Muscle of leg (tissue), 11 donors: Measurements from ENCODE around the gene ATG13. TPM values are rescaled to one million over a fixed set of nuclear protein-coding genes. Genes with fewer than 3 reads are reported as not detected.

Source experiments
- DNase-seq: peaks from one replicate; pipeline ENCODE4 v3.0.0; 2013
- H3K27ac ChIP-seq: one replicate; pipeline ENCODE4 v1.5.1; 2013; ENCODE audit warnings: mild to moderate bottlenecking, low read length, control low read depth
- H3K27me3 ChIP-seq: one replicate; pipeline ENCODE4 v1.6.1; 2013; ENCODE audit warnings: low read length; ENCODE audit not compliant: control insufficient read depth, insufficient read depth
- H3K36me3 ChIP-seq: one replicate; pipeline ENCODE4 v1.6.1; 2013; ENCODE audit warnings: low read length; ENCODE audit not compliant: control insufficient read depth, insufficient read depth
- H3K4me1 ChIP-seq: one replicate; pipeline ENCODE4 v1.6.1; 2013; ENCODE audit warnings: low read length; ENCODE audit not compliant: control insufficient read depth, insufficient read depth
- H3K4me3 ChIP-seq: one replicate; pipeline ENCODE4 v1.5.1; 2013; ENCODE audit warnings: low read length, control low read depth
- H3K9me3 ChIP-seq: replicated peaks from 2 replicates; pipeline ENCODE4 v1.6.1; 2013; ENCODE audit warnings: low read depth, low read length; ENCODE audit not compliant: control insufficient read depth
- WGBS: methylation state at CpG from one replicate; pipeline ENCODE4 v1.1.5; 2013; ENCODE audit warnings: missing lambda C conversion rate; ENCODE audit not compliant: insufficient coverage; 5-methylcytosine and 5-hydroxymethylcytosine counted together
- polyA plus RNA-seq, 8 donors: library from polyadenylated mRNA; unstranded; fragments of 120-200 nt; gene quantifications; one replicate each; pipeline versions ENCODE4 v1.2.1 to v1.2.3, GENCODE V29; 2013; ENCODE audit warnings: inconsistent platforms in 1 of 8, low replicate concordance in 1 of 8; ENCODE audit not compliant: insufficient read length in 8 of 8, insufficient read depth in 1 of 8
- total RNA-seq: library from RNA; stranded (reverse); fragments of 120-200 nt; gene quantifications from one replicate; pipeline ENCODE4 v1.2.4, GENCODE V29; 2013

The ATG13 gene
- total and polyA plus RNA-seq, 9 donors = 20.3 to 38.6 (median 34.5) TPM

- Histone ChIP-seq H3K4me1 (no peaks in the 10 kb centered on the region), H3K27me3 (no peaks in the 10 kb centered on the region), H3K27ac (no peak overlapping the region), H3K36me3 (peaks cover 6% of the 10 kb centered on the region), H3K9me3 (no peaks in the 10 kb centered on the region), H3K4me3 (no peak overlapping the region)
- WGBS = 91% methylated on average over 13 of the region's 15 CpGs
- no peak for DNase-seq
These were observed 13.5 kb upstream of the ATG13 start for GRCh38 chr11:46603704-46604308.

- no peak overlapping the region for H3K4me3 ChIP-seq
- DNase-seq = no peak
- peaks cover 6% of the 10 kb centered on the region for H3K36me3 ChIP-seq
- H3K27me3 ChIP-seq = no peaks in the 10 kb centered on the region
- no peaks in the 10 kb centered on the region for H3K4me1 ChIP-seq
- no peaks in the 10 kb centered on the region for H3K9me3 ChIP-seq
- no CpG with 5 or more reads among the region's 1 CpG for WGBS
- H3K27ac ChIP-seq = no peak overlapping the region
These were observed 12.6 kb upstream of the ATG13 start for GRCh38 chr11:46604796-46605195.

GRCh38 chr11:46607516-46607915, 9.8 kb upstream of the ATG13 start:
- H3K27me3 ChIP-seq = no peaks in the 10 kb centered on the region
- no CpG with 5 or more reads among the region's 1 CpG for WGBS
- DNase-seq = no peak

DNA sequence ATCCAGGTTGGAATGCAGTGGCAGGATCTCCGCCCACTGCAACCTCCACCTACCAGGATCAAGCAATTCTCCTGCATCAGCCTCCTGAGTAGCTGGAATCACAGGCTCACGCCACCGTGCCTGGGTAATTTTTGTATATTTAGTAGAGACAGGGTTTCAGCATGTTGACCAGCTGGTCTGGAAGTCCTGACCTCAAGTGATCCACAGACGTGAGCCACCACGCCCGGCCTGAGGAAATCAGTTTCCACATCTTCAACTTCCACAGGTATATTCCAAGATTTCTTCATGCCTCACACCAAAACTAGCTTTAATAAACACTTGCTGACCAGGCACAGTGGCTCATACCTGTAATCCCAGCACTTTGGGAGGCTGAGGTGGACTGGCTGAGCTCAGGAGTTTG, 8.0 kb upstream of the ATG13 start:
- DNase-seq = no peak
- WGBS = 87% methylated on average over 3 of the region's 6 CpGs
- H3K27ac ChIP-seq = no peak overlapping the region
- no peaks in the 10 kb centered on the region for H3K4me1 ChIP-seq
- no peaks in the 10 kb centered on the region for H3K9me3 ChIP-seq
- no peak overlapping the region for H3K4me3 ChIP-seq
- no peaks in the 10 kb centered on the region for H3K27me3 ChIP-seq
- no peaks in the 10 kb centered on the region for H3K36me3 ChIP-seq

More at GRCh38 chr11:46607516-46607915, 9.8 kb upstream of the ATG13 start:
- Histone ChIP-seq H3K4me1 (no peaks in the 10 kb centered on the region), H3K4me3 (no peak overlapping the region), H3K9me3 (no peaks in the 10 kb centered on the region), H3K36me3 (peaks cover 6% of the 10 kb centered on the region), H3K27ac (no peak overlapping the region)

DNA sequence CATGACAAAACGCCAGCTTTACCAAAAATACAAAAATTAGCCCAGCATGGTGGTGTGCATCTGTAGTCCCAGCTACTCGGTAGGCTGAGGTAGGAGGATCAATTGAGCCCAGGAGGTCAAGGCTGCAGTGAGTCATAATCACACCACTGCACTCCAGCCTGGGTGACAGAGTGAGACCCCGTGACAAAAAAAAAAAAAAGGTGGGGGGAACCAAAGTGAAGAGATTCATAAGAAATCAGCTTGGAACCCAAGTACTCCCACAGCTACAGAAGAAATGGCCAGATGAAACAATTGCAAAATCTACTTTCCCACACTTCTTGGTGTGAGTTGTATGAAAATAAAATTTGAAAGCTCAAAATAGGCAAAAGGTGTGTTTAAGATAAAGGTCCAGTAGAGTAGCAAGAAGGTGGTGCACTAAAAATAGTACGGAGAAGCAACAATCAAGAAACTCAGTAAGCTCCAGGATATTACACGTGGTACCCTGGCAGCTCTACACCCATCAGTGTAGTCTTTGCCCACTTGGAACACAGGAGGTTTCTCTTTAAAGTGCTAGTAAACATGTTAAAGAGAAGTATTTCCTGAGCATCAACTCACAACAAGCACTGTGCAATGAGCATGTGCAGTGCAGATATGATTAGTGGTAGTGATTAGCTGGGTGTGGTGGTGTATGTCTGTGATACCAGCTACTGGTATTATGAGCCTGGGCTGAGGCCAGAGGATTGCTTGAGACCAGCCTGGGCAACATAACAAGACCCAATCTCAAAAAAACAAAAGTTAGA, 5.6 kb upstream of the ATG13 start:
- Histone ChIP-seq H3K27me3 (no peaks in the 10 kb centered on the region), H3K4me3 (no peak overlapping the region), H3K9me3 (no peaks in the 10 kb centered on the region), H3K36me3 (no peaks in the 10 kb centered on the region), H3K4me1 (peaks cover 2% of the 10 kb centered on the region), H3K27ac (no peak overlapping the region)
- no peak for DNase-seq
- WGBS = 100% methylated on average over 1 of the region's 5 CpGs

GRCh38 chr11:46612326-46612725, 5.0 kb upstream of the ATG13 start:
- peaks cover 2% of the 10 kb centered on the region for H3K4me1 ChIP-seq
- no peaks in the 10 kb centered on the region for H3K9me3 ChIP-seq
- H3K36me3 ChIP-seq = no peaks in the 10 kb centered on the region
- WGBS = no CpG with 5 or more reads among the region's 2 CpGs
- no peak overlapping the region for H3K4me3 ChIP-seq
- H3K27ac ChIP-seq = no peak overlapping the region
- no peak for DNase-seq
- no peaks in the 10 kb centered on the region for H3K27me3 ChIP-seq

GRCh38 chr11:46615756-46616155, 1.6 kb upstream of the ATG13 start:
- H3K4me3 ChIP-seq = no peak overlapping the region

GRCh38 chr11:46616551-46617133, 711 bp upstream of the ATG13 start:
- WGBS = 0% methylated on average over 12 of the region's 15 CpGs
- Histone ChIP-seq H3K36me3 (no peaks in the 10 kb centered on the region), H3K4me3 (peak overlapping the region; percentile 96), H3K4me1 (peaks cover 13% of the 10 kb centered on the region), H3K9me3 (no peaks in the 10 kb centered on the region), H3K27me3 (no peaks in the 10 kb centered on the region), H3K27ac (peak overlapping the region; percentile 94)
- no peak for DNase-seq

More at GRCh38 chr11:46615756-46616155, 1.6 kb upstream of the ATG13 start:
- 94% methylated on average over 5 of the region's 7 CpGs for WGBS
- Histone ChIP-seq H3K27ac (no peak overlapping the region), H3K9me3 (no peaks in the 10 kb centered on the region), H3K27me3 (no peaks in the 10 kb centered on the region), H3K36me3 (no peaks in the 10 kb centered on the region), H3K4me1 (peaks cover 13% of the 10 kb centered on the region)
- no peak for DNase-seq

DNA sequence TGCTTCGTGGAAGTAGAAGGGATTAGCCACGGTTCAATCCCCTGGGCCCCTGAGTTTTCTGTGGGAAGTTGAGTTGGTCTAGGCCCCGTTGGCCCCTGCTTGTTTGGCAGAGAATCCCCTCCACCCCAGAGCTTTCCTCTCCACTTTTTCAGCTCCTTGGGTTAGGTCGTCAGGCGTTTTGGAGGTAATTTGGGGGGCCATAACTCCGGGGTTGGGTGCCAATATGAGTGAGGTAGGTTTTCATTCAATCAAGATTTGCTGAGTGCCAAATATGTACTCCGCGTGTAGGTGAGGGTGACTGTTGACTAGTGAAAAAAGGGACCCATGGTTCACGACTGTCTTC, 590 bp downstream of the ATG13 start:
- Histone ChIP-seq H3K27ac (peak overlapping the region; percentile 94), H3K4me3 (peak overlapping the region; percentile 96), H3K27me3 (no peaks in the 10 kb centered on the region), H3K9me3 (no peaks in the 10 kb centered on the region), H3K36me3 (peaks cover 3% of the 10 kb centered on the region), H3K4me1 (peaks cover 13% of the 10 kb centered on the region)
- no peak for DNase-seq
- WGBS = 8% methylated on average over 4 of the region's 9 CpGs

GRCh38 chr11:46618837-46619236, 1.5 kb downstream of the ATG13 start:
- DNase-seq = no peak
- H3K27ac ChIP-seq = no peak overlapping the region
- no peaks in the 10 kb centered on the region for H3K27me3 ChIP-seq
- H3K4me1 ChIP-seq = peaks cover 13% of the 10 kb centered on the region
- 83% methylated on average over 2 of the region's 6 CpGs for WGBS
- H3K9me3 ChIP-seq = no peaks in the 10 kb centered on the region
- no peak overlapping the region for H3K4me3 ChIP-seq
- H3K36me3 ChIP-seq = peaks cover 6% of the 10 kb centered on the region
